ENCODE measurements around the gene SPRYD7. TPM values are rescaled to one million over a fixed set of nuclear protein-coding genes. Genes with fewer than 3 reads are reported as not detected.

SPRYD7 gene
- total and polyA plus RNA-seq, 4 donors, result 7.4 to 26.5 (median 21.6) TPM

DNA sequence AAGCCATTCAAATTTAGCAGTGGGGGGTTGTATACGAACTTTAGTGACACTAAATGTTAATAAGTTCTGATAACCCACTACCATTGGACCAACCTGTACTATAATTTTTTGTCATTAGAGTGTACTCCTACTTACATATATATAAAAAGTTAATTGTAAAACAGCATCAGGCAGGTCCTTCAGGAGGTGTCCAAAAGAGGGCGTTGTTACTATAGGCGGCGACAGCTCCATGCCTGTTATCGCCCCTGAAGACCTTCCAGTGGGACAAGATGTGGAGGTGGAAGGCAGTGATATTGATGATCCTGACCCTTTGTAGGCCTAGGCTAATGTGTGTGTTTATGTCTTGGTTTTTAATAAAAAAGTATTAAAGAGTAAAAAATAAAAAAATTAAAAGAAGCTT is 27.5 kb downstream of the SPRYD7 start:
- Histone ChIP-seq H3K9me3 (ENCODE audit: control insufficient read depth, insufficient read depth, low read length) (no peaks in the 10 kb centered on the region), H3K36me3 (ENCODE audit: control insufficient read depth, insufficient read depth, low read length) (peaks cover 2% of the 10 kb centered on the region), H3K4me3 (ENCODE audit: low read depth, low read length) (no peak overlapping the region), H3K27ac (ENCODE audit: low read depth, low read length) (no peak overlapping the region), H3K4me1 (ENCODE audit: control insufficient read depth, insufficient read depth, low read length) (no peaks in the 10 kb centered on the region), H3K27me3 (ENCODE audit: control insufficient read depth, insufficient read depth, low read length) (no peaks in the 10 kb centered on the region)
- 76% methylated on average over 4 of the region's 5 CpGs for WGBS (ENCODE audit: insufficient coverage)
- DNase-seq (ENCODE audit: low read depth in 4 of 6, low spot score in 6 of 6), result no peak

DNA sequence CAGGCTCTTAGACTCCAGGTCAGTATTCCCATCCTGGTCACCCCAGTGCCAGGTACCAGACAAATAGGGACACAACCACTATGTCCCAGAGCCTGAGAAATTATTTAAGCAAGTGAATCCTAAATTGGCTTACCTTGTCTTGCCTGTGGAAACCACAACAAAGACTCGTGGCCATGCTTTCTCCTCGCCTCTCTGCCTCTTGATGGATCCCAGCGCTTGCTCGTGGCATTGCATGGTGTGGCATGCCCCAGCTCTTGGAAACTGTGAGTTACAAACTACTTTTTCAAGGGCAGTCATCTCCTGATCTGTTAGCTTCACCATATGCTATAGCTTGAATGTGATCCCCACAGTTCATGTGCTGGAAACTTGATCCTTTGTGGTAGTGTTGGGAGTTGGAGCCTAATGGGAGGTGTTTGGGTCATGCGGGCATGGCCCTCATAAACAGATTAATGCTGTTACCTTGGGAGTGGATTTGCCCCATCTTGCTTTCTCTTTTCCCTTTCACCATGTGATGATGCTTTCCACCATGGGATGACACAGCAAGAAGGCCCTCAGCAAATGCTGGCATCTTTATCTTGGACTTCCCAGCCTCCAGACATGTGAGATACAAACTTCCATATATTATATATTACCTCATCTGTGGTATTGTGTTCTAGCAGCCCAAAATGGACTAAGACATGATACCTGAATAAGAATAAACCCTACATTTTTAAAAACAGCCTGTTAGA is 31.2 kb downstream of the SPRYD7 start:
- Histone ChIP-seq H3K4me3 (ENCODE audit: low read depth, low read length) (no peak overlapping the region), H3K9me3 (ENCODE audit: control insufficient read depth, insufficient read depth, low read length) (no peaks in the 10 kb centered on the region), H3K36me3 (ENCODE audit: control insufficient read depth, insufficient read depth, low read length) (no peaks in the 10 kb centered on the region), H3K4me1 (ENCODE audit: control insufficient read depth, insufficient read depth, low read length) (no peaks in the 10 kb centered on the region), H3K27ac (ENCODE audit: low read depth, low read length) (no peak overlapping the region), H3K27me3 (ENCODE audit: control insufficient read depth, insufficient read depth, low read length) (no peaks in the 10 kb centered on the region)
- 96% methylated on average over 4 of the region's 5 CpGs for WGBS (ENCODE audit: insufficient coverage)
- no peak for DNase-seq (ENCODE audit: low read depth in 4 of 6, low spot score in 6 of 6)

DNA sequence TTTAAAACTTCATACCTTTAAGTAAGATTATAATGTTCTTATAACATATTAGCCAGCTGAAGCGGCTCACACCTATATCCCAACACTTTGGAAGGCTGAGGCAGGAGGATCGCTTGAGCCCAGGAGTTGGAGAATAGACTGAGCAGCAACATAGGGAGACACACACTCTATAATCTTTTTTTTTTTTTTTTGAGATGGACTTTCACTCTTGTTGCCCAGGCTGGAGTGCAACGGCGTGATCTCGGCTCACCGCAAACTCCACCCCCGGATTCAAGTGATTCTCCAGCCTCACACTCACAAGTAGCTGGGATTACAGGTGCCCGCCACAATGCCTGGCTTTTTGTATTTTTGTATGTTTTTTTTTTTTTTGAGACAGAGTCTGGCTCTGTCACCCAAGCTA is 37.3 kb downstream of the SPRYD7 start:
- no peak for DNase-seq (ENCODE audit: low read depth in 4 of 6, low spot score in 6 of 6)
- H3K4me3 ChIP-seq (ENCODE audit: low read depth, low read length), result no peak overlapping the region
- H3K9me3 ChIP-seq (ENCODE audit: control insufficient read depth, insufficient read depth, low read length), result no peaks in the 10 kb centered on the region
- whole genome bisulfite sequencing (ENCODE audit: insufficient coverage), result no CpG with 5 or more reads among the region's 8 CpGs
- H3K36me3 ChIP-seq (ENCODE audit: control insufficient read depth, insufficient read depth, low read length), result no peaks in the 10 kb centered on the region
- H3K27me3 ChIP-seq (ENCODE audit: control insufficient read depth, insufficient read depth, low read length), result no peaks in the 10 kb centered on the region
- H3K27ac ChIP-seq (ENCODE audit: low read depth, low read length), result no peak overlapping the region
- no peaks in the 10 kb centered on the region for H3K4me1 ChIP-seq (ENCODE audit: control insufficient read depth, insufficient read depth, low read length)

DNA sequence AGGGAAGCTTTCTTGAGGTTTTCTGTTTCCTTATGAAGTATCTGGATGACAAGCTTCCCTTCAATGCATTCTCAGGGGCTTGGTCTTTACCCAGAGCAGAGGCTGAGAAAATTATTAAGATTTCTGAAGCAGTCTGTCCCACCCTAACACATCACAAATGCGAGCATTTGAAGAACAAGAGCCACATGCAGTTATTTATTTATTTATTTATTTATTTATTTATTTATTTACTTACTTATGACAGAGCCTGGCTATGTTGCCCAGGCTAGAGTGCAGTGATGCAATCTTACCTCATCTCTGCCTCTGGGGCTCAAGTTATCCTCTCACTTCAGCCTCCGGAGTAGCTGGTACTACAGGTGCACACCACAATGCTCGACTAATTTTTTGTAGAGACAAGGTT is 38.4 kb downstream of the SPRYD7 start:
- H3K4me1 ChIP-seq (ENCODE audit: control insufficient read depth, insufficient read depth, low read length), result no peaks in the 10 kb centered on the region
- H3K27ac ChIP-seq (ENCODE audit: low read depth, low read length), result no peak overlapping the region
- no peak for DNase-seq (ENCODE audit: low read depth in 4 of 6, low spot score in 6 of 6)
- no peaks in the 10 kb centered on the region for H3K27me3 ChIP-seq (ENCODE audit: control insufficient read depth, insufficient read depth, low read length)
- no peaks in the 10 kb centered on the region for H3K36me3 ChIP-seq (ENCODE audit: control insufficient read depth, insufficient read depth, low read length)
- no peak overlapping the region for H3K4me3 ChIP-seq (ENCODE audit: low read depth, low read length)
- no peaks in the 10 kb centered on the region for H3K9me3 ChIP-seq (ENCODE audit: control insufficient read depth, insufficient read depth, low read length)
- WGBS (ENCODE audit: insufficient coverage), result 100% methylated on average over 2 of the region's 3 CpGs

DNA sequence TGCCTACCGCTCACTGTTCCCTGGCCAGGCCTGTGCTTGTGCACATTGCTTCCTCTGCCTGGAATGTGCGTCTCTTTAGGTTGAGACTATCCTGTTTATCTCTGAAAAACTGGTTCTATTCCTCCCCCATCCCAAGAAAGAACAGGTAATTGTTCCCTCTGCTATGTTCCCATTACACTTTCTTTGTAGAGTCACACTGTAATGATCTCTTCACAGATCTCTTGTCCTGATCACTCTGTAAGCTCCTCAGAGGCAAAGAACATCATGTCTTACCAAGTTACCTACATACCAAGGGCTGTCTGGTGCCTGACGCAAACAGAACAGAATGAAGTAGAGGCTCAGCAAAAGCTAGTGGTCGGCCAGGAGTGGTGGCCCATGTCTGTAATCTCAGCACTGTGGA is 40.3 kb downstream of the SPRYD7 start:
- Histone ChIP-seq H3K27me3 (ENCODE audit: control insufficient read depth, insufficient read depth, low read length) (no peaks in the 10 kb centered on the region), H3K36me3 (ENCODE audit: control insufficient read depth, insufficient read depth, low read length) (no peaks in the 10 kb centered on the region), H3K4me3 (ENCODE audit: low read depth, low read length) (no peak overlapping the region), H3K9me3 (ENCODE audit: control insufficient read depth, insufficient read depth, low read length) (no peaks in the 10 kb centered on the region), H3K4me1 (ENCODE audit: control insufficient read depth, insufficient read depth, low read length) (no peaks in the 10 kb centered on the region), H3K27ac (ENCODE audit: low read depth, low read length) (no peak overlapping the region)
- DNase-seq (ENCODE audit: low read depth in 4 of 6, low spot score in 6 of 6), result no peak
- 90% methylated on average over 2 of the region's 4 CpGs for WGBS (ENCODE audit: insufficient coverage)

DNA sequence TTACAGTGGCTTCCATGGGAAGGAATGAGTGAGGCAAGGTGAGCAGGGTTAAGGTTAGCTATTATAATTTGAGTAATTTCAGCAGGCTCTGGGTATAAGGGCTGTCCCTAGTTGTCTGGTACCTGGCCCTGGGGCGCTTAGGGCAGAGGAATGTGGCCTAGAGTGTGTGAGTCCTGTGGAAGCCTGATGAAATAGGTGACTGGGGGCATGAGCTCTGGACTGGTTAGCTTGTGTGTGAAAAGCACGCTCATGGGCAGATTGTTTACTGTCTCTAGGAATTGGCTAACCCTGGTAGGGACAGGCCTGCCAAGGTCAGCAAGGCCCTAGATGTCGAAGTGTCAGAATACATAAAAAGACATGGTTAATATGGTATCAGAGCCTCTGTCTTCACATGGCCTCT is 42.5 kb downstream of the SPRYD7 start:
- 92% methylated on average over 2 of the region's 3 CpGs for WGBS (ENCODE audit: insufficient coverage)
- Histone ChIP-seq H3K4me1 (ENCODE audit: control insufficient read depth, insufficient read depth, low read length) (no peaks in the 10 kb centered on the region), H3K36me3 (ENCODE audit: control insufficient read depth, insufficient read depth, low read length) (no peaks in the 10 kb centered on the region), H3K4me3 (ENCODE audit: low read depth, low read length) (no peak overlapping the region), H3K27ac (ENCODE audit: low read depth, low read length) (no peak overlapping the region), H3K27me3 (ENCODE audit: control insufficient read depth, insufficient read depth, low read length) (no peaks in the 10 kb centered on the region), H3K9me3 (ENCODE audit: control insufficient read depth, insufficient read depth, low read length) (no peaks in the 10 kb centered on the region)
- no peak for DNase-seq (ENCODE audit: low read depth in 4 of 6, low spot score in 6 of 6)

DNA sequence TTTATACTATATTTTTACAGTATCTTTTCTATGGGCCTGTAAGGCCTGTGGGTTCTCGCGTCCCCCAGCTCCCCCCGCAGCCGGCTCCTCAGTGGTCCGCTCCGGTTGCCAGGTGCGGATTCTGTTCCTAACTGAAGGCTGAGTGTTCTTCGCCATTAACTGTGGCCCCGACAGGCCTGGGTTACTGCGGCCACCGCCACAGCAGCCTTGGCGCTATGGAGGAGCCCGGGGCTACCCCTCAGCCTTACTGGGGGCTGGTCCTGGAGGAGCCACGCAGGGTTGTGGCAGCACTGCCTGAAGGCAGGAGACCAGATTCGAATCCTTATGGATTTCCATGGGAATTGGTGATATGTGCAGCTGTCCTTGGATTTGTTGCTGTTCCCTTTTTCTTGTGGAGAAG is 45.8 kb downstream of the SPRYD7 start:
- no peaks in the 10 kb centered on the region for H3K4me1 ChIP-seq (ENCODE audit: control insufficient read depth, insufficient read depth, low read length)
- H3K27me3 ChIP-seq (ENCODE audit: control insufficient read depth, insufficient read depth, low read length), result no peaks in the 10 kb centered on the region
- no peak for DNase-seq (ENCODE audit: low read depth in 4 of 6, low spot score in 6 of 6)
- no peak overlapping the region for H3K4me3 ChIP-seq (ENCODE audit: low read depth, low read length)
- no peaks in the 10 kb centered on the region for H3K9me3 ChIP-seq (ENCODE audit: control insufficient read depth, insufficient read depth, low read length)
- no peak overlapping the region for H3K27ac ChIP-seq (ENCODE audit: low read depth, low read length)
- WGBS (ENCODE audit: insufficient coverage), result 86% methylated on average over 15 of the region's 15 CpGs
- H3K36me3 ChIP-seq (ENCODE audit: control insufficient read depth, insufficient read depth, low read length), result no peaks in the 10 kb centered on the region

DNA sequence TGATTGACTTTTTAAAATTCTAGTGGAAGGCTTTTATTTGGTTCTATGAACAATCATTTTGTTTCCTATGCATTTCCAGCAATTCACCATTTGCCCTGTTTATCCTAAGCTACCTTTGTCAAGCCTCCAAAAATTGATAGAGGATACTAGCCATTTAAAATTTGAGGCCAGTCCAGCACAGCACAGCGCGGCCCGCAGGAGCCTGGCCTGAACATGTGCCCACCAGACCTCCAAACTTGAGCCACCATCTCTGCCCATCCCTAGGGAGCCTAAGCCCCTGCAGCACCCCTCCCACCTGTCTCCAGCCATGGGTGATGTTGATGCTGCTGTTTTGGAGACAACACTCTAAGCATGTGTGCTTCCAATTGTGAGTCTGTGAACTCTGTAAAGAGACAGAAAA is 57.5 kb downstream of the SPRYD7 start:
- Histone ChIP-seq H3K9me3 (ENCODE audit: control insufficient read depth, insufficient read depth, low read length) (no peaks in the 10 kb centered on the region), H3K4me3 (ENCODE audit: low read depth, low read length) (no peak overlapping the region), H3K27me3 (ENCODE audit: control insufficient read depth, insufficient read depth, low read length) (no peaks in the 10 kb centered on the region), H3K4me1 (ENCODE audit: control insufficient read depth, insufficient read depth, low read length) (no peaks in the 10 kb centered on the region), H3K27ac (ENCODE audit: low read depth, low read length) (no peak overlapping the region), H3K36me3 (ENCODE audit: control insufficient read depth, insufficient read depth, low read length) (no peaks in the 10 kb centered on the region)
- no peak for DNase-seq (ENCODE audit: low read depth in 4 of 6, low spot score in 6 of 6)
- WGBS (ENCODE audit: insufficient coverage), result 100% methylated on average over 3 of the region's 3 CpGs

DNA sequence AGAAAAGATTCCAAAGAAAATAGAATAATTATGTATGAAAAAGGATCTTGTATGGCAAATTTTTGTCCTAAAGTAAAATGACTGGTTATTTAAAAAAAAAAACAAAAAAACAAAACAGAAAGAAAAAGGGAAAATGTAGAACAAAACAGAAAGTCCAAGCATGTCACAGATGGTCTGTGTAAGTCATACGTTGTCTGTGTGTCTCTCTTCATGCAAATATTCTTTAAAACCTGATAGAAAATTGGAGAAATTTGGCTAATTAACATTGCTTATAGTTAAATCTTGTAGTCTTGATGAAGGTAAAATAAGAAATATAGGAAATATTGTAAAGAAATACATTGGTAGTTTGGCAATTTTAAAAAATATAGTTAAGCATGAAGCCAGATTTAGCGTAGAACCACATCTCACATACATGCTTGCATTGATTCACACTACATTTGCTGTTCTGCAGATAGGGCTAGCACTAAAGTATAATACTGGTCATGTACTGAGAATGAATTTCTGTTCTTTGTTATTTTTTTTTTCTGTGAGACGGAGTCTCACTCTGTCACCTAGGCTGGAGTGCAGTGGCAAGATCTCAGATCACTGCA is 58.4 kb downstream of the SPRYD7 start:
- H3K4me1 ChIP-seq (ENCODE audit: control insufficient read depth, insufficient read depth, low read length), result no peaks in the 10 kb centered on the region
- no peak overlapping the region for H3K4me3 ChIP-seq (ENCODE audit: low read depth, low read length)
- 100% methylated on average over 1 of the region's 3 CpGs for WGBS (ENCODE audit: insufficient coverage)
- no peaks in the 10 kb centered on the region for H3K36me3 ChIP-seq (ENCODE audit: control insufficient read depth, insufficient read depth, low read length)
- H3K27ac ChIP-seq (ENCODE audit: low read depth, low read length), result no peak overlapping the region
- no peak for DNase-seq (ENCODE audit: low read depth in 4 of 6, low spot score in 6 of 6)
- no peaks in the 10 kb centered on the region for H3K27me3 ChIP-seq (ENCODE audit: control insufficient read depth, insufficient read depth, low read length)
- H3K9me3 ChIP-seq (ENCODE audit: control insufficient read depth, insufficient read depth, low read length), result no peaks in the 10 kb centered on the region

DNA sequence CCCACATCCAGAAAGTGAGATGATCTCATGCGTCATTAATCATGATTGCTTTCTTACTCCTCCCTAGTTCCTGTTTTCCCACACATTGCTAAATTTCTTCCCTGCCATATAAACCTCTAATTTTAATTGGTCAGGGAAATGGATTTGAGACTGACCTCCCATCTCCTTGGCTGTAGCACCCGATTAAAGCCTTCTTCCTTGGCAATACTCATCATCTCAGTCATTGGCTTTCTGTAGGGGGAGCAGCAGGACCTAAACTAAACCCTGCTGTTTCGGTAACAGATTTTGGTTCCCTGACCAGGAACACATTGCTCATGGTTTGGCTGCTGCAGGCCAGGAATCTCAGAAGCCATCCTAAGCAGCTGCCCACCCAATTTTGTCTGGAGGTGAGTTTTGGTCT is 61.7 kb downstream of the SPRYD7 start:
- no peaks in the 10 kb centered on the region for H3K9me3 ChIP-seq (ENCODE audit: control insufficient read depth, insufficient read depth, low read length)
- no peaks in the 10 kb centered on the region for H3K27me3 ChIP-seq (ENCODE audit: control insufficient read depth, insufficient read depth, low read length)
- no peaks in the 10 kb centered on the region for H3K36me3 ChIP-seq (ENCODE audit: control insufficient read depth, insufficient read depth, low read length)
- H3K27ac ChIP-seq (ENCODE audit: low read depth, low read length), result no peak overlapping the region
- H3K4me3 ChIP-seq (ENCODE audit: low read depth, low read length), result no peak overlapping the region
- no peak for DNase-seq (ENCODE audit: low read depth in 4 of 6, low spot score in 6 of 6)
- no peaks in the 10 kb centered on the region for H3K4me1 ChIP-seq (ENCODE audit: control insufficient read depth, insufficient read depth, low read length)
- WGBS (ENCODE audit: insufficient coverage), result 96% methylated on average over 2 of the region's 3 CpGs
